H1 (cell line): ENCODE results near the gene ABHD15. TPM values are rescaled to one million over a fixed set of nuclear protein-coding genes. Genes with fewer than 3 reads are reported as not detected.

Experiments
- CTCF ChIA-PET: fragments of 300-600 bp; sonication (Branson Sonifier 250); formaldehyde crosslinking; loops from one replicate; lab custom pipeline; 2021; ENCODE audit not compliant: partially characterized antibody; lab: Charles Lee
- POLR2A ChIA-PET: fragments of 300-600 bp; sonication (Branson Sonifier 250); formaldehyde crosslinking; loops from one replicate; lab custom pipeline; 2021; ENCODE audit warnings: inconsistent platforms; ENCODE audit not compliant: partially characterized antibody; lab: Charles Lee
- DNase-seq, 2 experiments: peaks; one replicate each; pipeline versions ENCODE4 v3.0.0 to v3.0.0-alpha.2; 2010 to 2022; ENCODE audit warnings: low spot score in 2 of 2, low read depth in 1 of 2, mixed read lengths in 1 of 2
- FAIRE-seq: peaks from 2 replicates; lab custom pipeline; 2011; peaks lifted over from hg19 to GRCh38; lab: Jason Lieb, UNC
- H2AFZ ChIP-seq: 2 replicates; pipeline ENCODE4 v1.8.1; 2012; ENCODE audit warnings: low read length, inconsistent platforms
- H2AK5ac ChIP-seq: 2 replicates; pipeline ENCODE4 v1.6.1; 2013; ENCODE audit warnings: low read depth, low read length
- H2BK120ac ChIP-seq: replicated peaks from 2 replicates; pipeline ENCODE3; 2013; ENCODE audit warnings: low read depth, low read length, inconsistent platforms
- H2BK12ac ChIP-seq: 2 replicates; pipeline ENCODE4 v1.6.1; 2013; ENCODE audit warnings: low read depth, low read length
- H2BK15ac ChIP-seq: 2 replicates; pipeline ENCODE4 v1.6.1; 2013; ENCODE audit warnings: low read length
- H2BK20ac ChIP-seq: 2 replicates; pipeline ENCODE4 v1.6.1; 2013; ENCODE audit warnings: low read length
- H2BK5ac ChIP-seq: 2 replicates; pipeline ENCODE4 v1.6.1; 2013; ENCODE audit warnings: low read depth, low read length
- H3K14ac ChIP-seq: 2 replicates; pipeline ENCODE4 v1.6.1; 2013; ENCODE audit warnings: inconsistent platforms; ENCODE audit not compliant: insufficient read length
- H3K18ac ChIP-seq: 2 replicates; pipeline ENCODE4 v1.6.1; 2013; ENCODE audit warnings: low read length; ENCODE audit errors: extremely low read depth
- H3K23ac ChIP-seq: 2 replicates; pipeline ENCODE4 v1.6.1; 2013; ENCODE audit warnings: inconsistent platforms; ENCODE audit not compliant: insufficient read length
- H3K23me2 ChIP-seq: 2 replicates; pipeline ENCODE4 v1.6.1; 2013; ENCODE audit warnings: low read depth, low read length
- H3K27ac ChIP-seq: 2 replicates; pipeline ENCODE4 v1.6.1; 2011; ENCODE audit warnings: low read depth, low read length, inconsistent platforms
- H3K27me3 ChIP-seq, 4 experiments: replicated peaks in 1 of 4; 1 replicate in 1 of 4; 2 replicates in 3 of 4; pipeline versions ENCODE4 v1.6.1 to v1.8.1; 2011 to 2013; ENCODE audit warnings: low read length in 3 of 4, mild to moderate bottlenecking in 3 of 4, inconsistent platforms in 2 of 4, mixed read lengths in 2 of 4, moderate library complexity in 1 of 4; ENCODE audit not compliant: control insufficient read depth in 3 of 4, insufficient read depth in 3 of 4; ENCODE audit errors: extremely low read depth in 1 of 4
- H3K36me3 ChIP-seq, 4 experiments: 2 replicates each; pipeline versions ENCODE4 v1.6.1 to v1.8.1; 2011 to 2013; ENCODE audit warnings: mild to moderate bottlenecking in 4 of 4, low read length in 3 of 4, moderate library complexity in 2 of 4, control low read depth in 1 of 4, inconsistent platforms in 1 of 4; ENCODE audit not compliant: insufficient read depth in 4 of 4, control insufficient read depth in 2 of 4
- H3K4ac ChIP-seq: replicated peaks from 2 replicates; pipeline ENCODE3; 2013; ENCODE audit warnings: low read length, low read depth, mixed read lengths, inconsistent platforms; ENCODE audit not compliant: insufficient read length
- H3K4me1 ChIP-seq, 4 experiments: replicated peaks in 1 of 4; 1 replicate in 1 of 4; 2 replicates in 3 of 4; pipeline versions ENCODE4 v1.6.1 to v1.8.1; 2011 to 2013; ENCODE audit warnings: low read length in 3 of 4, inconsistent platforms in 2 of 4, mixed read lengths in 1 of 4; ENCODE audit not compliant: insufficient read depth in 4 of 4, control insufficient read depth in 3 of 4
- H3K4me2 ChIP-seq, 2 experiments: 2 replicates each; pipeline versions ENCODE4 v1.6.1 to v1.8.1; 2011 to 2013; ENCODE audit warnings: low read depth in 2 of 2, low read length in 2 of 2, control low read depth in 1 of 2, inconsistent platforms in 1 of 2, mild to moderate bottlenecking in 1 of 2; ENCODE audit not compliant: insufficient read depth in 1 of 2
- H3K4me3 ChIP-seq, 4 experiments: fragments of 200-600, 300-600 bp in 1 of 4; sonication (generic), shearing (Covaris generic), sonication (Bioruptor Twin) in 1 of 4; 2 replicates each; pipeline versions ENCODE4 v1.5.1 to v1.8.1; 2011 to 2016; ENCODE audit warnings: low read length in 4 of 4, low read depth in 3 of 4, control low read depth in 2 of 4, inconsistent platforms in 2 of 4, mild to moderate bottlenecking in 2 of 4, mixed read lengths in 1 of 4, moderate library complexity in 1 of 4; ENCODE audit not compliant: insufficient read depth in 2 of 4; ENCODE audit errors: extremely low read depth in 1 of 4
- H3K56ac ChIP-seq: replicated peaks from 2 replicates; pipeline ENCODE3; 2013; ENCODE audit warnings: low read depth, mild to moderate bottlenecking, mixed read lengths, low read length, inconsistent platforms; ENCODE audit not compliant: insufficient read length
- H3K79me1 ChIP-seq: 2 replicates; pipeline ENCODE4 v1.6.1; 2013; ENCODE audit warnings: low read depth, low read length, control low read depth
- H3K79me2 ChIP-seq, 2 experiments: 2 replicates each; pipeline versions ENCODE4 v1.6.1 to v1.8.1; 2012 to 2013; ENCODE audit warnings: low read length in 2 of 2, mild to moderate bottlenecking in 2 of 2, inconsistent platforms in 1 of 2; ENCODE audit not compliant: insufficient read depth in 2 of 2, control insufficient read depth in 1 of 2
- H3K9ac ChIP-seq, 4 experiments: replicated peaks in 1 of 4; 1 replicate in 1 of 4; 2 replicates in 3 of 4; pipeline versions ENCODE4 v1.6.1 to v1.8.1; 2011 to 2013; ENCODE audit warnings: low read depth in 3 of 4, low read length in 3 of 4, control low read depth in 2 of 4, mild to moderate bottlenecking in 2 of 4, moderate library complexity in 2 of 4, inconsistent platforms in 1 of 4; ENCODE audit errors: extremely low read depth in 1 of 4
- H3K9me3 ChIP-seq, 2 experiments: 2 replicates each; pipeline versions ENCODE4 v1.6.1 to v1.8.1; 2012 to 2013; ENCODE audit warnings: mild to moderate bottlenecking in 2 of 2, moderate library complexity in 2 of 2, control low read depth in 1 of 2, inconsistent platforms in 1 of 2, low read depth in 1 of 2, low read length in 1 of 2, mixed read lengths in 1 of 2; ENCODE audit not compliant: insufficient read depth in 2 of 2
- H4K20me1 ChIP-seq, 2 experiments: replicated peaks in 1 of 2; 2 replicates each; pipeline versions ENCODE3 to v1.8.1; 2011 to 2013; ENCODE audit warnings: inconsistent platforms in 2 of 2, low read length in 2 of 2, mild to moderate bottlenecking in 1 of 2; ENCODE audit not compliant: insufficient read depth in 2 of 2, control insufficient read depth in 1 of 2
- H4K5ac ChIP-seq: 2 replicates; pipeline ENCODE4 v1.6.1; 2013; ENCODE audit warnings: low read length, low read depth, mixed read lengths, inconsistent platforms; ENCODE audit not compliant: insufficient read length
- H4K8ac ChIP-seq: 2 replicates; pipeline ENCODE4 v1.8.0; 2013; ENCODE audit warnings: mild to moderate bottlenecking, moderate library complexity, low read length, inconsistent platforms; ENCODE audit not compliant: insufficient read depth; ENCODE audit errors: extremely low read depth
- H4K91ac ChIP-seq: replicated peaks from 2 replicates; pipeline ENCODE3; 2013; ENCODE audit warnings: low read length, mixed read lengths, inconsistent platforms; ENCODE audit not compliant: insufficient read length
- CHD2 ChIP-seq: IDR thresholded peaks from 2 replicates; pipeline ENCODE4 v1.6.1; 2012; ENCODE audit warnings: low read length, improper control_type of control experiment
- CTBP2 ChIP-seq: IDR thresholded peaks from 2 replicates; pipeline ENCODE4 v1.7.0; 2011; ENCODE audit warnings: borderline replicate concordance, mild to moderate bottlenecking, moderate library complexity, mixed read lengths, low read length; ENCODE audit not compliant: insufficient read depth, insufficient read length
- FOSL1 ChIP-seq: IDR thresholded peaks from 2 replicates; pipeline ENCODE4 v1.6.1; 2011; ENCODE audit warnings: mild to moderate bottlenecking, low read depth, low read length, moderate library complexity; ENCODE audit not compliant: insufficient read depth
- JUND ChIP-seq: IDR thresholded peaks from 2 replicates; pipeline ENCODE4 v1.6.1; 2011; ENCODE audit warnings: mild to moderate bottlenecking, improper control_type of control experiment, low read length
- NRF1 ChIP-seq: IDR thresholded peaks from 2 replicates; pipeline ENCODE4 v1.6.1; 2011; ENCODE audit warnings: mild to moderate bottlenecking, low read depth, low read length, improper control_type of control experiment
- POLR2A ChIP-seq, 2 experiments: IDR thresholded peaks; 1 replicate in 1 of 2; 2 replicates in 1 of 2; pipeline ENCODE4 v1.6.1; 2011; ENCODE audit warnings: low read depth in 2 of 2, low read length in 2 of 2, mild to moderate bottlenecking in 2 of 2; ENCODE audit errors: control extremely low read depth in 1 of 2
- RFX5 ChIP-seq: IDR thresholded peaks from 2 replicates; pipeline ENCODE4 v1.6.1; 2011; ENCODE audit warnings: low read depth, low read length, improper control_type of control experiment, borderline replicate concordance
- SIRT6 ChIP-seq: IDR thresholded peaks from one replicate; pipeline ENCODE4 v1.7.1; 2012; ENCODE audit warnings: low read length, inconsistent platforms
- TAF1 ChIP-seq: IDR thresholded peaks from 2 replicates; pipeline ENCODE4 v1.6.1; 2011; ENCODE audit warnings: mild to moderate bottlenecking, low read depth, low read length
- TCF12 ChIP-seq: IDR thresholded peaks from 2 replicates; pipeline ENCODE4 v1.6.1; 2011; ENCODE audit warnings: low read depth, mild to moderate bottlenecking, low read length
- WGBS, 2 experiments: shearing (Covaris generic) in 1 of 2; methylation state at CpG; one replicate each; pipeline versions ENCODE4 v1.1.6 to v1.1.7; 2013 to 2015; ENCODE audit warnings: low lambda C conversion rate in 2 of 2, mixed read lengths in 2 of 2, inconsistent platforms in 1 of 2, low coverage in 1 of 2, missing lambda C conversion rate in 1 of 2; ENCODE audit not compliant: insufficient replicate concordance in 2 of 2, insufficient coverage in 1 of 2, insufficient read length in 1 of 2; ENCODE audit errors: extremely low coverage in 1 of 2, missing lambda C conversion rate in 1 of 2; 5-methylcytosine and 5-hydroxymethylcytosine counted together
- polyA plus RNA-seq, 7 experiments: library from polyadenylated mRNA; depleted of rRNA in 3 of 7; stranded (reverse) in 5 of 7; unstranded in 2 of 7; fragments of >200 nt in 5 of 7; fragments of 200-250 nt in 2 of 7; gene quantifications; 1 replicate in 5 of 7; 2 replicates in 1 of 7; 4 replicates in 1 of 7; pipeline versions ENCODE4 v1.2.1 to v1.2.3, GENCODE V29; 2011 to 2013; ENCODE audit warnings: missing spikeins in 2 of 7, mixed read lengths in 2 of 7
- total RNA-seq: library from RNA; stranded (reverse); fragmentation: NEBNext Ultra II Directional; extraction: Animal tissue kit (Norgen Biotek cat#: 25700); gene quantifications from 2 replicates; pipeline ENCODE4 v1.2.1, GENCODE V29; 2021
- TF ChIP-seq, protein P1 (sequence below): IDR thresholded peaks from 2 replicates; pipeline ENCODE4 v1.6.1; 2012; ENCODE audit warnings: inconsistent platforms
- TF ChIP-seq, protein P2 (sequence below), 3 experiments: IDR thresholded peaks; 1 replicate in 2 of 3; 2 replicates in 1 of 3; pipeline versions ENCODE4 v1.5.1 to v1.6.1; 2011; ENCODE audit warnings: low read length in 3 of 3, mild to moderate bottlenecking in 3 of 3, inconsistent platforms in 2 of 3, low read depth in 1 of 3, moderate library complexity in 1 of 3; ENCODE audit not compliant: insufficient read depth in 1 of 3; ENCODE audit errors: control extremely low read depth in 1 of 3

Gene ABHD15
- total and polyA plus RNA-seq, 2 of the 8 experiments (the other 6 are each of a cell fraction or from before 2014, with no cell fraction given), result 0.88 to 1.7 TPM

DNA sequence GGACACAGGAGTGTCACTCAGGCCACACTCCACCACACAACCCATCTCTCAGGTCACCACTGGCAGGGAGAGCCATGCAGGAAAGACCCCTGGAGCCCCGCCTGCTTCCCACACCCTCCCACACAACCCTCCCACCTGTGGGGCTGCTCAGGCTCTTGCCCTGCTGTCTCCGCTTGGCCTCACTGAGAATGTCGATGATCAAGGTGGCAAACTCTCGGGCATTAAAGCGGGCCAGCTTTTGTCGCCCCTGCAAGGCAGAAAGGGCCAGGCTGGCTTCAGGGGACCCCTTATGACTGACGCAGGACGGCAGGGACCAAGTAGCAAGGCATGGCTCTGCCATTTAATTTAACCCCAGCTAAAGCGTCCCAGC is 10.1 kb upstream of the ABHD15 start:
- Histone ChIP-seq H3K56ac (no peak overlapping the region), H3K14ac (no peak overlapping the region), H2AFZ (no peak overlapping the region), H2BK12ac (no peak overlapping the region), H3K36me3 (peaks cover 11 to 30% (median 15%) of the 10 kb centered on the region in 4 experiments; a peak in 6 of 8 replicates), H3K79me1 (no peaks in the 10 kb centered on the region), H3K27me3 (peaks cover 0 to 4% (median 2%) of the 10 kb centered on the region in 4 experiments; a peak in 2 of 7 replicates), H3K23me2 (no peaks in the 10 kb centered on the region; the same call in 1 of the 2 replicates), H4K20me1 (peaks cover 0 to 5% of the 10 kb centered on the region in 2 experiments), H2BK20ac (no peak overlapping the region), H4K8ac (no peak overlapping the region), H2BK120ac (no peak overlapping the region), H4K5ac (no peak overlapping the region), H3K18ac (no peak overlapping the region), H2BK15ac (no peak overlapping the region), H3K27ac (no peak overlapping the region), H3K9ac (no peak overlapping the region), H3K4me3 (no peak overlapping the region), H4K91ac (no peak overlapping the region), H3K4me1 (no peaks in the 10 kb centered on the region; a peak in 1 of 7 replicates), H3K23ac (no peak overlapping the region), H3K4me2 (no peak overlapping the region), H3K4ac (no peak overlapping the region), H2BK5ac (no peak overlapping the region), H2AK5ac (no peak overlapping the region), H3K9me3 (no peaks in the 10 kb centered on the region), H3K79me2 (no peaks in the 10 kb centered on the region)
- WGBS, 2 experiments, result 92% methylated on average over 9 of the region's 9 CpGs; no CpG with 5 or more reads in 1 of the 2 experiments
- POLR2A ChIA-PET, result interaction anchor here (1.2 to 2.8 kb wide), 3 partner anchors 11 to 21 kb away, joined by 3 to 12 read pairs (median 8); partner anchors contain the start of gene ANKRD13B
- CTCF ChIA-PET, result interaction anchor here (0.5 to 15.3 kb wide), 7 partner anchors 11 to 548 kb away, joined by 3 to 193 read pairs (median 7); partner anchors contain the start of genes ABHD15, ANKRD13B and CORO6
- FAIRE-seq, result no peak
- no peak for DNase-seq
- no peak for TF ChIP-seq POLR2A (IDR thresholded peaks at IDR 0.05; ENCODE audit: control extremely low read depth in 1 of 2, low read depth in 2 of 2, low read length in 2 of 2)
- no peak for TF ChIP-seq JUND
- no peak for TF ChIP-seq NRF1
- TF ChIP-seq FOSL1, result no peak
- TF ChIP-seq, protein P1, sequence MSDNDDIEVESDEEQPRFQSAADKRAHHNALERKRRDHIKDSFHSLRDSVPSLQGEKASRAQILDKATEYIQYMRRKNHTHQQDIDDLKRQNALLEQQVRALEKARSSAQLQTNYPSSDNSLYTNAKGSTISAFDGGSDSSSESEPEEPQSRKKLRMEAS, result no peak
- TF ChIP-seq CHD2, result no peak
- TF ChIP-seq CTBP2, result no peak
- TF ChIP-seq TAF1, result no peak
- TF ChIP-seq TCF12, result no peak
- no peak for TF ChIP-seq SIRT6
- no peak for TF ChIP-seq RFX5
- TF ChIP-seq, protein P2, sequence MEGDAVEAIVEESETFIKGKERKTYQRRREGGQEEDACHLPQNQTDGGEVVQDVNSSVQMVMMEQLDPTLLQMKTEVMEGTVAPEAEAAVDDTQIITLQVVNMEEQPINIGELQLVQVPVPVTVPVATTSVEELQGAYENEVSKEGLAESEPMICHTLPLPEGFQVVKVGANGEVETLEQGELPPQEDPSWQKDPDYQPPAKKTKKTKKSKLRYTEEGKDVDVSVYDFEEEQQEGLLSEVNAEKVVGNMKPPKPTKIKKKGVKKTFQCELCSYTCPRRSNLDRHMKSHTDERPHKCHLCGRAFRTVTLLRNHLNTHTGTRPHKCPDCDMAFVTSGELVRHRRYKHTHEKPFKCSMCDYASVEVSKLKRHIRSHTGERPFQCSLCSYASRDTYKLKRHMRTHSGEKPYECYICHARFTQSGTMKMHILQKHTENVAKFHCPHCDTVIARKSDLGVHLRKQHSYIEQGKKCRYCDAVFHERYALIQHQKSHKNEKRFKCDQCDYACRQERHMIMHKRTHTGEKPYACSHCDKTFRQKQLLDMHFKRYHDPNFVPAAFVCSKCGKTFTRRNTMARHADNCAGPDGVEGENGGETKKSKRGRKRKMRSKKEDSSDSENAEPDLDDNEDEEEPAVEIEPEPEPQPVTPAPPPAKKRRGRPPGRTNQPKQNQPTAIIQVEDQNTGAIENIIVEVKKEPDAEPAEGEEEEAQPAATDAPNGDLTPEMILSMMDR (IDR thresholded peaks at IDR 0.05; ENCODE audit: control extremely low read depth in 1 of 3, insufficient read depth in 1 of 3, low read depth in 1 of 3, low read length in 3 of 3), result no peak
